CD8-positive, alpha-beta memory T cell (primary cell): ENCODE data around the gene ALG1L2. TPM values are rescaled to one million over a fixed set of nuclear protein-coding genes. Genes with fewer than 3 reads are reported as not detected.
"Not testable (repeated sequence)": the region's sequence is repeated elsewhere in the genome, so short reads cannot be mapped to it uniquely, and the experiment has no call there.

Source experiments
- CTCF ChIA-PET: fragments of 350-600 bp; sonication (Branson Sonifier 250); formaldehyde crosslinking; loops from one replicate; lab custom pipeline; 2021; ENCODE audit warnings: antibody characterized with exemption; lab: Charles Lee
- POLR2A ChIA-PET: fragments of 350-600 bp; sonication (Branson Sonifier 250); formaldehyde crosslinking; loops from one replicate; lab custom pipeline; 2021; ENCODE audit warnings: antibody characterized with exemption; lab: Charles Lee
- DNase-seq, 5 donors: peaks; one replicate each; pipeline versions ENCODE4 v3.0.0 to v3.0.0-alpha.2; 2020 to 2022; ENCODE audit warnings: mixed read lengths in 1 of 5
- H3K27ac ChIP-seq: one replicate; pipeline ENCODE4 v1.7.0; 2013; ENCODE audit warnings: low read depth, mild to moderate bottlenecking, low read length, moderate library complexity
- H3K27me3 ChIP-seq: 2 replicates; pipeline ENCODE4 v1.7.0; 2013; ENCODE audit warnings: low read length, mild to moderate bottlenecking; ENCODE audit not compliant: insufficient read depth, poor library complexity, severe bottlenecking
- H3K36me3 ChIP-seq: 2 replicates; pipeline ENCODE4 v1.7.0; 2013; ENCODE audit warnings: mild to moderate bottlenecking, low read length, moderate library complexity; ENCODE audit not compliant: insufficient read depth
- H3K4me1 ChIP-seq: 2 replicates; pipeline ENCODE4 v1.7.0; 2013; ENCODE audit warnings: mild to moderate bottlenecking, low read length, moderate library complexity; ENCODE audit not compliant: insufficient read depth
- H3K4me3 ChIP-seq: 2 replicates; pipeline ENCODE4 v1.7.0; 2013; ENCODE audit warnings: mild to moderate bottlenecking, low read length
- H3K9me3 ChIP-seq: 2 replicates; pipeline ENCODE4 v1.7.0; 2013; ENCODE audit warnings: mild to moderate bottlenecking, low read length
- H3K27ac Mint-ChIP-seq, 8 donors: one replicate each; pipeline ENCODE4 v1.8.0; 2020 to 2021; ENCODE audit warnings: mixed read lengths in 8 of 8, mild to moderate bottlenecking in 6 of 8, inconsistent platforms in 3 of 8, moderate library complexity in 3 of 8
- H3K27me3 Mint-ChIP-seq, 2 donors: one replicate each; pipeline ENCODE4 v1.8.0; 2020 to 2021; ENCODE audit warnings: mixed read lengths in 2 of 2, mild to moderate bottlenecking in 1 of 2, moderate library complexity in 1 of 2
- H3K36me3 Mint-ChIP-seq, 3 donors: one replicate each; pipeline ENCODE4 v1.8.0; 2020 to 2021; ENCODE audit warnings: mixed read lengths in 3 of 3, inconsistent platforms in 1 of 3, mild to moderate bottlenecking in 1 of 3
- H3K4me1 Mint-ChIP-seq, 3 donors: one replicate each; pipeline ENCODE4 v1.8.0; 2020 to 2021; ENCODE audit warnings: mixed read lengths in 3 of 3, inconsistent platforms in 1 of 3, mild to moderate bottlenecking in 1 of 3
- H3K4me3 Mint-ChIP-seq, 7 donors: one replicate each; pipeline ENCODE4 v1.8.0; 2020 to 2021; ENCODE audit warnings: mixed read lengths in 7 of 7, mild to moderate bottlenecking in 6 of 7, moderate library complexity in 4 of 7, inconsistent platforms in 2 of 7
- H3K9me3 Mint-ChIP-seq, 5 donors: one replicate each; pipeline ENCODE4 v1.8.0; 2020 to 2022; ENCODE audit warnings: mixed read lengths in 5 of 5, mild to moderate bottlenecking in 3 of 5, moderate library complexity in 2 of 5, inconsistent platforms in 1 of 5
- polyA plus RNA-seq: library from polyadenylated mRNA; unstranded; fragments of 300-500 nt; fragmentation: Illumina TruSeq; gene quantifications from one replicate; pipeline ENCODE4 v1.2.3, GENCODE V29; 2021
- total RNA-seq, 2 experiments: library from RNA; stranded (reverse); gene quantifications; one replicate each; pipeline ENCODE4 v1.2.3, GENCODE V29; 2021

ALG1L2 gene
- total and polyA plus RNA-seq, 3 experiments from 2014 or later = 0.43 to 1.1 TPM; not detected in 1

DNA sequence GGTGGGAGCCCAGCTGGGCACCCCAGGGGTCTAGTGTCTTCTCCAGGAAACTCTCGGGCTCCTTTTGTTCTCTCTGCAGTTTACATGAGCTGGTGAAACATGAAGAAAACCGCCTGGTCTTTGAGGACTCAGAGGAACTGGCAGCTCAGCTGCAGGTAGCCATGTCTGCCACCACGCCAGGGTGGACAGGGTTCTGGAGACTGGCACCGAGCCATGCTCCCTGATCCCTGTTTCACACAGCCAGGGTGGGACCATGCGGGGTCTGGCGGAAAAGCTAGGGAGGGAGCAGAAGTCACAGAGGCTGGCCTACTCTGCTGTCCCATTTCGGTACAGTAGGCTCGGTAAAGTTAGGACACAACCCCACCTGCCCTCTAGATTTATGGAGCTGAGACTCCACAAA, 15.5 kb downstream of the ALG1L2 start:
- H3K36me3 Mint-ChIP-seq, POLR2A ChIA-PET, H3K9me3 Mint-ChIP-seq, H3K4me1 ChIP-seq, H3K4me3 Mint-ChIP-seq, H3K9me3 ChIP-seq, DNase-seq, H3K36me3 ChIP-seq, H3K4me3 ChIP-seq, H3K27me3 Mint-ChIP-seq, CTCF ChIA-PET, H3K27ac ChIP-seq, H3K27me3 ChIP-seq: not testable (repeated sequence)
- Mint-ChIP-seq H3K27ac (peak overlapping the region in 2 of 8 donors; percentile 23 to 55), H3K4me1 (peaks cover 17 to 31% (median 24%) of the 10 kb centered on the region in 3 donors)

DNA sequence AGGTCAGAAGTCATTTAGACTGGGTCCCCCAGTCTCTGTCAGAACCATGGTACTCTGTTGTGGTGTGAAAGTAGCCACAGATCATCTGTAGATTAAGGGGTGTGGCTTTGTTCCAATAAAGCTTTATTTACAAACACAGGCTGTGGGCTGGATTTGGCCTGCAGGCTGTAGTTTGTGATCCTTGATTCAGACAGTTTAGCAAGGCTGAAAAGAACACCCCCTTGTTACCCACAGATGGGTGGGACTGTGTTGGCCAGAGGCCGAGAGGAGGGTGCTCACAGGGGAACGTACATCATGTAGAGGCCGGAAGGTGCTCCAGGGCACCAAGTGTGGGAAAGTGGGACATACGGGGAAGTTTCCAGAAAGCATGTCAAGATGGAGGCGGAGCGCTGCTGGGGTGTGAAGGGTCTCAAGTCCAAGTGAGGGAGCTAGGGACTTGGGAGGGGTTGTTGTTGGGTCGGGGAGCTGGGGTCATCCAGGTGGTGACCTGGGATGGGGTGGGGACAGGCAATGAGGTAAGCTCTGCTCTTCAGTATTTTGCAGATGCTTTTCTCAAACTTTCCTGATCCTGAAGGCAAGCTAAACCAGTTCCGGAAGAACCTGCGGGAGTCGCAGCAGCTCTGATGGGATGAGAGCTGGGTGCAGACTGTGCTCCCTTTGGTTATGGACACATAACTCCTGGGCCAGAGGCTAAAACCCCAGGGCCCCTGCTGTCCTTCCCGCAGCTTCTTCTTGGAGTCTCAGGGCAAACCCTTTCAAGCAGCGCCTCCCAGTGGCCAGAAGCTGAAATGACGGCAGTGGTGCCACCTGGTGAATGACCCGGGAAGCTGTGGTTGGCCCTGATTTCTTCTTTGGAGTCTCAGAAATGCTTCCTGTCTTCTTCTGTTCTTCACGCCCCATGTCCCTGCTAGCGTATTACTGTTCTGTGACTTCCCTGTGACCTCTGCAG, 16.3 kb downstream of the ALG1L2 start:
- H3K27me3 Mint-ChIP-seq, H3K4me3 ChIP-seq, H3K27ac ChIP-seq, POLR2A ChIA-PET, H3K9me3 Mint-ChIP-seq, H3K9me3 ChIP-seq, H3K4me3 Mint-ChIP-seq, H3K4me1 ChIP-seq, H3K36me3 ChIP-seq, H3K27me3 ChIP-seq, H3K36me3 Mint-ChIP-seq: not testable (repeated sequence)
- Mint-ChIP-seq H3K4me1 (peaks cover 17 to 31% (median 24%) of the 10 kb centered on the region in 3 donors), H3K27ac (peak overlapping the region in 1 of 8 donors; percentile 32)
- CTCF ChIA-PET = interaction anchor here (1.3 kb wide), 1 partner anchor 72 kb away, joined by 3 read pairs; no protein-coding TSS in a partner anchor
- DNase-seq = peak in 4 of 5 donors; percentile 30 to 69 (median 38)

DNA sequence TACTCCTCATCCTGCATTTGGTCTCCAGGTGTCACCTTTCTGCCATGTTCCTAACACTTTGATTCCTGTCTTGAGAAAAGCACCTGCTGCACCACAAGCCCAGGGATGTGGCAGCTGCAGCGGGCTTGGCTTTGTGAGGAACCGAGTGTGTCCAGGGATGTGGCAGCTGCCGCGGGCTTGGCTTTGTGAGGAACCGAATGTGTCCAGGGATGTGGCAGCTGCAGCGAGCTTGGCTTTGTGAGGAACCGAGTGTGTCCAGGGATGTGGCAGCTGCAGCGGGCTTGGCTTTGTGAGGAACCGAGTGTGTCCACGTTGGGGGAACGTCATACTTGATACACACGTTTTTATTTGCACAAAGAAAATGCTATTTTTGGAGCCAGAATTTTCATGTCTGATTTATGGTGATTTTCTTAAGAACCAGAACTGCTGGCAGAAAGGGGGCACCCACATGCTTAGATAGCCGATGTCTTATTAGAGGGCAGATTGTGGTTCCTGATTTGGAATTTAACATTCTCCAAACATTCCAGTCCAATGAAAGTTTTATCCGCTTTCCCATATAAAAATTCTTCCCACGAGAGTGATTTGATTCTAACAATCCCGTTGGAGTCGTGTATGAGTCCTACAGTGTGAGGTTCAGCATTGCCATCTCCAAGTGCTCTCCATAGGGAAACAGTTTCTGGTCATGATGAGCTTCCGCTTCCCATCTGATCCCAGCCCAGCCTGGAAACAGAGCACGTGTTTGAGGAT, 17.2 kb downstream of the ALG1L2 start:
- POLR2A ChIA-PET, H3K4me3 Mint-ChIP-seq, H3K27ac ChIP-seq, DNase-seq, H3K27me3 Mint-ChIP-seq, H3K4me1 ChIP-seq, H3K36me3 ChIP-seq, H3K4me3 ChIP-seq, H3K36me3 Mint-ChIP-seq, H3K27me3 ChIP-seq, H3K9me3 ChIP-seq, H3K9me3 Mint-ChIP-seq: not testable (repeated sequence)
- CTCF ChIA-PET = interaction anchor here (1.3 kb wide), 1 partner anchor 72 kb away, joined by 3 read pairs; no protein-coding TSS in a partner anchor
- Mint-ChIP-seq H3K27ac (peak overlapping the region in 2 of 8 donors; percentile 5 to 32), H3K4me1 (peaks cover 8 to 22% (median 18%) of the 10 kb centered on the region in 3 donors)

DNA sequence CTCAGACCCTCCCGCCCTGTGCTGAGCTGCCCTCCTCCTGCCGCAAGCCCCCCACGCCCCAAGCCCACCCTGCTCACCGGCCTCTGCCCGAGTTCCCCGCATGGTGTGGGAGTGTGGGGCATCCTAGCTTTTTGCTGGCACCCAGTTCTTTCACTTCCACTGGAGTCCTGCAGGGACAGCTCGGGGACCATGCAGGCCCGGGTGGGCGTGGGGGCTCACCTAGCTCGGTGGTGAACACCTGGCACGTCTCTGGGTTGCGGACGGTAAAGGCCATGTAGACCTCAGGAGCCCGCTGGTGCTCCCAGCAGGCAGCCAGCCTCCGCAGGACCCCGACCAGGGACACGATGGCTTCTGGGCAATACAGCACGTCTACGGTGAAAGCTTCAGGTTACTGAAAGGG, 20.9 kb downstream of the ALG1L2 start:
- H3K4me1 Mint-ChIP-seq, H3K27me3 ChIP-seq, H3K27me3 Mint-ChIP-seq, H3K9me3 ChIP-seq, H3K4me3 ChIP-seq, H3K27ac Mint-ChIP-seq, H3K9me3 Mint-ChIP-seq, H3K4me1 ChIP-seq, H3K4me3 Mint-ChIP-seq, H3K36me3 ChIP-seq, CTCF ChIA-PET, DNase-seq, H3K36me3 Mint-ChIP-seq, POLR2A ChIA-PET, H3K27ac ChIP-seq: not testable (repeated sequence)

DNA sequence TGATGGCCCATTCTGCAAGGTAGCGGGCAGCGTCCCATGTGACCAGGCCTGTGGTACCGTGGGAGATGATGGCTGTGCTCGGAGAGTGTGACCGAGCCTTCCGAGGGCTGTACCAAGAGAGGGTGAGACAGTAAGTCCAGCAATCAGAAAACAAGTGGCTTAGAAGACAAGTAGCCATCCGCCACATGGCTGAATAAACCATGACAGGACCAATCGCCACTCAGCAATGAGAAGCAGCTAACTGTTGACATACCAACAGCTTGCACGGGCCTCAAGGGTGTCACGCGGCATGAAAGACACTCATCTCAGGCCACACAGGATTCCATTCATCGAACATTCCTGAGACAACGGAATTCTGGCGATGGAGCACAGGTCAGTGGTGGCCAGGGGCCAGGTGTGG, 22.6 kb downstream of the ALG1L2 start:
- CTCF ChIA-PET, H3K4me1 ChIP-seq, H3K36me3 ChIP-seq, H3K27me3 Mint-ChIP-seq, H3K9me3 Mint-ChIP-seq, H3K4me1 Mint-ChIP-seq, POLR2A ChIA-PET, H3K9me3 ChIP-seq, H3K4me3 ChIP-seq, H3K27me3 ChIP-seq, H3K4me3 Mint-ChIP-seq, H3K36me3 Mint-ChIP-seq, DNase-seq, H3K27ac ChIP-seq: not testable (repeated sequence)
- peak overlapping the region in 1 of 8 donors; percentile 82 for H3K27ac Mint-ChIP-seq

- H3K36me3 Mint-ChIP-seq, H3K9me3 Mint-ChIP-seq, H3K4me1 ChIP-seq, DNase-seq, H3K27ac Mint-ChIP-seq, H3K27me3 ChIP-seq, H3K9me3 ChIP-seq, H3K27ac ChIP-seq, POLR2A ChIA-PET, H3K27me3 Mint-ChIP-seq, H3K4me3 ChIP-seq, H3K36me3 ChIP-seq, CTCF ChIA-PET: not testable (repeated sequence)
- peak overlapping the region in 1 of 7 donors; percentile 33 for H3K4me3 Mint-ChIP-seq
- peaks cover 13 to 16% (median 15%) of the 10 kb centered on the region in 3 donors for H3K4me1 Mint-ChIP-seq
These were observed 25.8 kb downstream of the ALG1L2 start for GRCh38 chr3:130107333-130107995.

GRCh38 chr3:130108836-130109585, 27.4 kb downstream of the ALG1L2 start:
- H3K4me1 ChIP-seq, DNase-seq, H3K27me3 ChIP-seq, POLR2A ChIA-PET, H3K9me3 ChIP-seq, H3K36me3 Mint-ChIP-seq, H3K36me3 ChIP-seq, H3K4me3 ChIP-seq, H3K27me3 Mint-ChIP-seq, H3K27ac ChIP-seq, CTCF ChIA-PET, H3K9me3 Mint-ChIP-seq, H3K27ac Mint-ChIP-seq: not testable (repeated sequence)
- Mint-ChIP-seq H3K4me3 (peak overlapping the region in 1 of 7 donors; percentile 66), H3K4me1 (peaks cover 18 to 27% (median 25%) of the 10 kb centered on the region in 3 donors)
